HG02588 (cell line): ENCODE measurements around the gene DYNC1I2.
"Not testable (repeated sequence)": the region's sequence is repeated elsewhere in the genome, so short reads cannot be mapped to it uniquely, and the experiment has no call there.

ENCODE experiments used
- ATAC-seq: cut with Tn5 transposase; IDR thresholded peaks from one replicate; pipeline ENCODE4 v1.9.1; 2021; ENCODE audit warnings: mild to moderate bottlenecking, moderate library complexity; ENCODE audit not compliant: unreplicated experiment

DYNC1I2 gene

DNA sequence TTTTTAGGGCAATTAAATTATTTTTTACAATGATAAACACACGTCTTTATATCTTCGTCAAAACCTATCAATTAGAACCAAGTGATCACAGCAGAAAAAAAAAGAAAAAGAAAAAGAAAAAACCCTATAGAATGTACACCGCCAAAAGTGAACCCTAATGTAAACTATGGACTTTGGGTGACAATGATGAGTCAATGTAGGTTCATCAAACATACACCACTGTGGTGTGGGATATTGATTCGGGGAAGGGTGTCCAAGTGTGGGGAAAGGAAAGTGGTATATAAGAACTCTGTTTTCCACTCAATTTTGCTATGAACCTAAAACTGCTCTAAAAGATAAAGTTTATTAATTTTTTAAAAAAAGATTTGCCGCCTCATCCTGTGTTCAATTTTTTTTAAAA lies 85.1 kb downstream of the DYNC1I2 start:
- no peak for ATAC-seq

DNA sequence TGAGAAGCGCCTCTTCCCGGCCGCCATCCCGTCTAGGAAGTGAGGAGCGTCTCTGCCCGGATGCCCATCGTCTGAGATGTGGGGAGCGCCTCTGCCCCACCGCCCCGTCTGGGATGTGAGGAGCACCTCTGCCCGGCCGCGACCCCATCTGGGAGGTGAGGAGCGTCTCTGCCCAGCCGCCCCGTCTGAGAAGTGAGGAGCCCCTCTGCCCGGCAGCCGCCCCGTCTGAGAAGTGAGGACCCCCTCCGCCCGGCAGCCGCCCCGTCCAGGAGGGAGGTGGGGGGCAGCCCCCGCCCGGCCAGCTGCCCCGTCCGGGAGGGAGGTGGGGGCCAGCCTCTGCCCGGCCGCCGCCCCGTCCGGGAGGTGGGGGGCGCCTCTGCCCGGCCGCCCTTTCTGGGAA lies 87.3 kb downstream of the DYNC1I2 start:
- ATAC-seq: not testable (repeated sequence)

DNA sequence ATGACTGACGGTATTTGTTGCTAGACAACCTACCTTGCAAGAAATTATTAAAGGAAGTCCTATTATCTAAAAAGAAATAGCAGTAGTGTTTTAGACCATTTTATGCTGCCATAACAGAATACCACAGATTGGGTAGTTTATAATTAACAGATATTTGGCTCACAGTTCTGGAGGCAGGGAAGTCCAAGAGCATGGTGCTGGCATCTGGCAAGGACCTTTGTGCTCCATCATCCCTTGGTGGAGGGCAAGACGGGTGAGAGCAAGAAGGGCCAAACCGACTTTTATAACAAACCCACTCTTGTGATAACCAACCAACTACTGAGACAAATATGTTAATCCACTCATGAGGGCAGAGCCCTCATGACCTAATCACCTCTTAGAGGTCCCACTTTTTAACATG lies 91.2 kb downstream of the DYNC1I2 start:
- ATAC-seq: no peak

DNA sequence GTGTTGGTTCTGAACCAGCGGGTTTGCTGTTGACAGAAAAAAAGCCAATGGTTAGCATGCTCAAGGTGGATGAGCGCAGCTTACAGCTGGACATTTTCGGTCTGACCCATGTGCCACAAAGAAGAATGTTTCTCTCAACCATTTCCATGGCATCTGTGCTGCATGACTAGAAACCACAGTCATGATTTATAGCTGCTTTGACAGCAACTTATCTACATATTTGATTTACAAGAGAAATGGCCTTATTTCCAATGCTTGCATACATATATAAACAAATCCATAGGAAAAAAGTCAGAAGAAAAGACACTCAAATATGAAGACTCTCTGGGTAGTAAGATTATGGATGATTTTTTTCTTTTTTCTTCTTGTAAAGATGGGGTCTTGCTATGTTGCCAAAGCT lies 98.2 kb downstream of the DYNC1I2 start:
- no peak for ATAC-seq

DNA sequence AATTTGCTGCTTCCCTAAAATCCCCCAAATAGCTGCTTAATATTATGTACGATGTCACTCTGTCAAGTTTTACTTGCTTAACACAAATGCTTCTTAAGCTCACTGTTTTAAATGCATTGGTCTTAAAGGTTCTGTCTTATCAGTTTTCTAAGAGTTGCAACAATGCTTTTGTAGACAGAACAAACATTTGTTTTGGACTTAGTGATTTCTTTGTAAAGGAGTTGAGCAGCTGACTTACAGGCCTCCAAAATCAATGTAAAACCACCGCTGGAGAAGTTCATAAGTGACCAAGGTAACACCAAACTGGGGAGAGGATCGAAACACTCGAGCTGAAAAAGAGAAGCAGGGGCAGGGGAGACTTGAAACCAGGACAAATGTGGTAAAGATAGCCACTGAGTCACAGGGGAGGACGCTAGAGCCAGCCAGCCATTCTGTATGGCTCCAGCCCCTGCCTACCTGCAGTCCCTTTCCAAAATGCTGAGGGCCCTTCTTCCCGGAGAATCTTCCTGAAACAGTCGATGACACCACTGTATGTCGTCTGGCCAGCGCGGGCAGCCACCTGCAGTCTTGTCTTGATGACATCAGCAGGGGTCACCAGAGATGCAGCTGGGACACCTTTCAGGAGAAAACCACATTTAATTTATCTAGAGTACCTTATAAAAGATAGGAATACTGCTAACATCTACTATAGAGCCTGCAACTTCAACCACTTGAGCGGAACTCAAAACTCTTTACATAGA lies 100.2 kb downstream of the DYNC1I2 start:
- ATAC-seq: no peak

DNA sequence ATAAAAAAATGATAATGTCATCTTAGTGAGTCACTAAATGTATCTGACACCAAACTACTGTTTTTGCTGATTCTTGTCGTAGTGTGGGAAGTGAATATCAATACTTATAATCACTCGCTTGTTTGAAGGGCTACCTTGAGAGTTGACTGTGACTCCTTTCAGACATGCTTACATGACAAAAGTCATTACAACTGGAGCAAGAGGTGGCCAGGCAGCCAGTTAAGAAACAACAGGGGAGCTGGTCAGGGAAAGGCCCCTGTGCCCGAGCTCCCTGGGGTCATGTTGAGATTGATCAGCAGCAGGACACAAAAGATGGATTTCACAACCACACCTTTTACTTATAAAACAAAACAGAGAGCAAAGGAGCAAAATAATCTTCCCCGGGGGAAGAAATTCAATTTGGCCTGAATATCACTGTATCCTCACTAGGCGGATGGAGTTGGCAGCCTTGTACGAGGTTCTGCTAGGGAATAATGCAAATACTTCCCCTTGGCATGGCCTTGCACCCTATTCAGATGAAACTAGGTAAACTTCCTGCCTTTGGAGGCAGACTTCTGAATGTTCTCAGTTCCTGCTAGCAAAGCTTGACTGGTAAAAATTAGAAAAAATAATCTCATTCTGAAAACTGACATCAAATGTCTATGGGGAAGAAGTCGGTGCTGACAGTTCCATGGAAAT lies 101.2 kb downstream of the DYNC1I2 start:
- no peak for ATAC-seq

DNA sequence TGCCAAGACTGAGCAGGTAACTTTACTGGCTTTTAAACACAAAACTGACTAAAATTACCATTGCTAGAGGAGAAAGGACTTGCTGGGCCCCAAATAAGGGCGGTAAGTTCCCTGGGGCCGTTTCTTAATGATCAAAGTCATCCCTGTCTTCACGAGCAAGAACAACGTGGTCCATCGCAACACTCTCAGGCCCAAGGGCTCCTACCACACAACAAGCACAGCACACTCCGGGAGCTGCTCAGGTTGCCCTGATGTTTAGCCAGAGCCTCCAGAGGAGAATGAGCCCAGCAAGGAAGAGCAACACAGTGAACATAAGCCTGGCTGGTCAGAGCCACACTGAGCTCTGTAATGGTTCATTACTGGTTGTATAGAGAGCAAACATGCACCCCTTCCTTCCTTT lies 102.7 kb downstream of the DYNC1I2 start:
- no peak for ATAC-seq

DNA sequence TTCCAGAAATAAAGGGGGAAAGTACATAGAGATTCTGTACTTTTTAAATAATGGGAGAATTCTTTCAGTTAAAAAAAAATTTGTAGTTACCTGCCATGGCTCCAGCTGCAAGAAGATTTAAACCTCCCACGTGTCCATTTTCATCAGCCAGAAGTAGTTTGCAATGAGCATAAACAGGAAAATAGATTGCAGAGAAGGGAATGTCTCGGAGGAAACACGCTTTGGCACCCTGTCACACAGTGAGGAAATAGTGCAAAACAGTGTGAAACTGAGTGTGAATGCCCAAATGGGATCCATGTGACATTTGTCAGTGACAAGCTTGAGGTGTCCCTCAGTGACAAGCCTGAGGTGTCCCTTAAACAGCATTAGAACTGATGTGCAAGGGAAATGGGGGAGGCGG lies 104.1 kb downstream of the DYNC1I2 start:
- ATAC-seq: no peak

DNA sequence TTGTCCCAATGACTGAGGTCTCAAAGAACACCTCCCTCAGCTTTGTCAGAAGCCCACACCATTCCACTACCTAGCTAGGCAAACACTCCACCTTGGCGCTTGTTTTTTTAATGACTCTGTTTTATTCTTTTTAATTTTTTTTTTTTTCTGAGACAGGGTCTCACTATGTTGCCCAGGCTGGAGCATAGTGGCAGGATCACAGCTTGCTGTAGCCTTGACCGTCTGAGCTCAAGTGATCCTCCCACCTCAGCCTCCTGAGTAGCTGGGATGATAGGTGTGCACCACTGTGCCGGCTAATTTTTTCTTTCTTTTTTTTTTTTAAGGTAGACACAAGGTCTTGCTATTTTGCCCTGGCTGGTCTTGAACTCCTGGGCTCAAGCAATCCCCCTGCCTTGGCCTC lies 104.9 kb downstream of the DYNC1I2 start:
- no peak for ATAC-seq

DNA sequence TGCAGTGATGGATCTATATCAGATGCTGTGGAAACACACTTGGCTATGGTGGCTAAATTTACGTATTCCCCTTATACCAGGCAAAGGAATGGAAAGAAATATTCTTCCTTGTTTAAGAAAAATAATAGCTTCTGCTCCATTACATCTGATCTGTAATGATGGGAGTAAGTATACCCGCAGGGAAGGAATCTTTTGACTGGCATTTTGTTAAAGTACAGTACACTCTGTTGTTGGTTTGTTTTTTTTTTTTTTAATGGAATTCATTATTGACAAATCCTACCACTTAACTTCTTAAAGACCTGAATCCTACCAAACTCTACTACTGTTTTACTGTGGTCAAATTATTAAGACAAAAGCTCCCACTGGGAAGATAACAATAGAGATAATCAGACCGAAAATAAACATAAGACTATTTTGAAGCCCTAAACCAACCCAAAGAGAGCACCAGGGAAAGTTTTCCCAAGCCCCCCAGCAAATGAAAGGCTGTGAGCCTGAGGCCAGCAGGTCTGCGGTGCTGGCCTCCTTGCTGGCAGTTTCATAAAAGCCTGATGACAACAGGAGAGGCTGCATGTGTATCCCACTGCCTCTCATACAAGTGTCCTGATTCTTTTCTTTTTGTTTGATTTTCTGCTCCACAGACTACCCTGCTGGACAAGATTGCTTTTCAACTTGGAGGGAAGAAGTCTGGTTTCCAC lies 105.8 kb downstream of the DYNC1I2 start:
- no peak for ATAC-seq

DNA sequence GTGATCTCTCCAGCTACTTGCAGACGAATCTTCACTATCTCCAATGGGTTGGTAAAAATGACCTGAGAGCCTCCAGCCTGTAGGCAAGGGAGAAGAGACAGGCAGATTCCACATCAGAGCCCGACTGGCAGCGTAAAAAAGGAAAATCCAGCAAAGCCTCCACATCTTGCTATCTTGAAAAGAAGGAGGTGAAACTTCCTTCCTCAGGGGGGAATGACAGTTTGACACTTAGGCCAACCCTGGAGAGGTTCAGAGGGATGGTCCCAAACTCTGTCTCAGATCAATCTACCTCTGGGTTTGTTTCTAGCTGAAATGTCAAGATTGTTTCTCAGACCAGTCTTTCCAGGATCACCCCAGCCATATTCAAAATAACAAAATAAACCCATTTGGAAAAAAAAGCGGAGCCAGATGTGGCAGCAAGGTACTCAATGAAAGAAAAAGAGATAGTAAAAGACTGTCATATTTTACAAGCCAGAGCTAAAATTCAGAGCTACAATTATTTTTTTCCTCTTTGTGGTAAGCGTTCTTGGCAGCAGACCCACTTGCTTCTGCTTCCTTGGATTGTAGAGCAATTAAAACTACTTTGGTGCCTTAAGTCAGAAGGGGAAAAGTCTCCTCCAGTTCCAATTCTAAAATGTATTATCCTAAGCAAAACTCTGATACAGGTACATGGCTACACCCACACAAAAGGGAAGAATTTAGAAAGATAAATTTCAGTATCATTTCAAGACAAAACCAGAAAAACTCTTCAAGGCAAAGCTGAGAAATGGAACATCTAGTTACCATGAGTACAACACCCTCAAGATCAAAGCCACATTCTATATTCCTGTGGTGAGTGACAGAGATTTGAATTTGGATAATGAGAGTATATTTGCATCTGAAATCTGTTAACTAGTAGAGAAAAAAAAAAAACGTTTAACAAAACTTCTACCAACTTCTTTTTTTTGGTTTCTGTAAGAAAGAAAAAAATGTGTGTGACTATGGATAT lies 106.7 kb downstream of the DYNC1I2 start:
- no peak for ATAC-seq

DNA sequence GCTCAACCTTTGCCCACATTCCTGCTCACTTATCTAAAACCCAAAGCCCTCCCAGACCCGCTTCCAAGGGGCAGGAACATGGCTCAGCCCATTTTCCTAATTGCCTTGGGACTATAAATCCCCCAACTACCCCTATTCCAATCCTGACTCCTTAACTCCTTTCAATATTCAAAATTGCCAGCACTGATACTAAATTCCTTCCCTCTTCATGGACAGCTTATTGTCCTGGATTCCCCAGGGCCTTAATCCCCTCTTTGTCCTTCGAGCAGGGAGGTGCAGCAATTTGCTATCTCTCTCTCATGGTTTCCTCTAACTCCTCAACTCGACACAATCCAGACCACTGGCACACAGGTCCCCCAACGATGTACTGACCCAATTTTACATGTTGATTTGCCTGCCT lies 107.6 kb downstream of the DYNC1I2 start:
- no peak for ATAC-seq
